GM12874 (cell line): ENCODE data around the gene LHX1.

ENCODE experiments used
- CTCF ChIP-seq: IDR thresholded peaks from 2 replicates; pipeline ENCODE4 v1.5.1; 2011; ENCODE audit warnings: low read depth, mild to moderate bottlenecking, control low read depth, low read length, moderate library complexity; ENCODE audit not compliant: insufficient read depth

The LHX1 gene

GRCh38 chr17:36932383-36932693 is 4.9 kb upstream of the LHX1 start:
- TF ChIP-seq CTCF = no peak

- no peak for TF ChIP-seq CTCF
Measured at GRCh38 chr17:36932694-36933511, 4.4 kb upstream of the LHX1 start.

DNA sequence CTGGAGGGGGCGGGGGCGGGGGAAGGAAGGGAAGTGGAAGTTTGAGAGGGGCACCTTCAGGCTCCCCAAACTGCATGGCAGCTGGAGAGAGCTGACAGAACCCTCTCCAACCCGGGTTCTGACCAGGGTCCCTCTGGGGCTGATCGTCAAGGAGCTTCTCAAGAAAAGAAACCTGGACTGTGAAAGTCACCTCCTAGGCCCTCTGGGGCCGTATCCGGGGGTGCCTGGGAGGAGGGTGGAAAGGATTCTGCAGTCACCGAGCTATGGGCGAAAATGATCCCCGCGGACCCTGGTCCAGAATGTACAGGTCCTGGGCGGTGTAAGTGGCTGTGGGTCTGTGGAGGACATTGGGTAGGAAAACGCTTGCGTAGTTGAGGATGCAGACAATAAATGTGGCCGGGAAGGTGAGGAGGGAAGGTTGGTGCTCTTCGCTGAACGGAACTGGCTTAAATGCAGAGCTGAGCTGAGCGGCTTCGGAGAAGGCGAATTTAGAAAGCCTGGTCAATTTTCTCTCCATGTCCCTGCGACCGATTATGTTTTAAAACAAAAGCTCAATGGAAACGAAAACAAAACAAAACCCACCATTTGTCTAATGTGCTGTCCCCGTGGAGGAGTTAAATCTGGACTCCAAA is 3.6 kb upstream of the LHX1 start:
- TF ChIP-seq CTCF = no peak

DNA sequence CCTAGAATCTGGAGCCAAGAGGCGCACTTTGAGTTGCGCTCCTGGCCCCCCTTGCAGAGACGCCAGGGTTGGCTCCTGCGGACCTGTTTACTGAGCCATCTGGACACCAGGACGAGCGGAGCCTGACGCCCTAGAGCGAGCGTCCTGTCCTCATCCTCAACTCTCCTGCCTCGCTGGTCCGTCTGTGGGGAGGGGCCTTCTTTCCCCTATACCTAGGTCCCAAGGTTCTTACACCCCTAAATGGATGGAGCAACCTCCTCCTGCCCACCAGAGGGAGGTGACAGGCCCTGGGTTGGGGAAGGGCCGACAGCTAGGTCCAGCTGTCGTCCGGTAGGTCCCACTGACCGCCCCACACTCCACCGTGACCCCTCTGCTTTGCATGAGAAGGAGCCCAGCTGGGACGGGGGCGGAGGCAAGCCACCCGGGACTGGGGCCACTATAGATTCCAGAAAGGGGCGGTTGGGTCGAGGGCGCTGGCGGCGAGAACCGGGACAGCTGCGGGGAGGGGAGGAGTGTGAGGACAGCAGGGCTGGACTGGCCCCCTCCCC is 3.1 kb upstream of the LHX1 start:
- no peak for TF ChIP-seq CTCF

DNA sequence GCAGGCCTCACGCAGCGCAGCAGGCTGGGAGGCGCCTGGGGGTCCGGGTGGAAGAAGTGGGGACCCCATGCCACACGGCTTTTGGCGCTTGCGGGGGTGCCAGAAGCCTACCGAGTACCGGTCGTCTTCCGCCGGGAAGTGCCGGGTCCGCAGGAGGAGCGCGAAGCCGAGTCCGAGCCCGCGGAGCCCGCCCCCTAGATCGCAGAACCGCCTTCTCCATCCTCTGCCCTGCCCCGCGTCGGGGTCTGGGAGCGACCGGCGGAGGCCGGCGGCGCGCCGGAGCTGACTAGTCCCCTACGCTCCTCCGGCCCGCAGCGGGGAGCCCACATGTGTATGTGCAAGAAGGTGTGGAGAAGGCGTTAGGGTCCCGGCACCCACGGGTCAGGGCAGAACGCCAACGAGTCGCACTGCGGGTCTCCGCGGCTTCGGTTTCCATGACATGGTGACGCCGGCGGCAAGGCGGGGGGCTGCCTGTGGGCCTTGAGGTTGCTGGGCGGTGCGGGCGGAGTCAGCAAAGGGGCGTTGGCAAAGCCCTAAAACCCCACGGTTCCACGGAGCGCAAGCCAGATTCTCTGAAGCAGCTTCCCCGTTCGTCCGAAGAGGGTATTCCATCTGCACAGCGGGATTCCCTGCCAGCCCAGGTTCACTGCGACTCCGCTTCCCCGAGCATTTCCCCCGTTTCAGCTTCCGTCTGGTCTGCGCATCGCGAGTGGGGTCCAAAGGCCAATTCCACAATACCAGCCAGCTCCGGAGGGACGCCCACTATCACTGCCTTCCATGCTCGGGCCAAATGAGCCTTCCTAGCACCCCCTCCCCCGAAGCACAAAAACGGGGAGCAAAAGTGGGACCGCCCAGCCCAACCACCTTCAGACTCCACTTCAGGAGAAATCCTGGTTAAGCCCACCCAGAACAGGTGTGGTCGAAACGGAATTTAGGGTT is 2.3 kb upstream of the LHX1 start:
- no peak for TF ChIP-seq CTCF

GRCh38 chr17:36935671-36936454 is 1.4 kb upstream of the LHX1 start:
- no peak for TF ChIP-seq CTCF
